ENCODE results near the gene B4GALT5. TPM values are rescaled to one million over a fixed set of nuclear protein-coding genes. Genes with fewer than 3 reads are reported as not detected.

The B4GALT5 gene
- total and polyA plus RNA-seq, 9 donors: 18.4 to 45.6 (median 37.5) TPM

DNA sequence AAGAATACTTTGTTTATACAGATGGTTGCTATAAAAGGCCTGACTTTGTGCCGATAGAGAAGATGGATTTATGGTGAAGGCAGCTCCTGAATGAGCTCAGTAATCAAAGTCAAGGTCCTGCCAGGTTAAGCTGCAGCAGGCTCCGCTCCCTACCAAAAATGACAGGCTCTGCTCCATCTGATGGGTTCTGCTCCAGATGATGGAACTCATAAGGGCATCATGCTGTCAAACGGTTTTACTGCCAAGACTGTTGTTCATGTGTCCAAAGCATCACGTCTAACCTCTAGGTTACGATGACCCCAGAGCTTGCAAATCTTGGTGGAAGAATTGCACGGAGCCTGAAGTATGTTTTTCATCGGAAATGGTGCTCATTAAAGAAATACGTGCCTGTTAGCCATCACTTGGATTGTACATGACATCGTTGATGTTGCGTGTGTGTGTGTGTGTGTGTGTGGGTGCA, 126.5 kb downstream of the B4GALT5 start:
- Histone ChIP-seq H3K4me1 (ENCODE audit: control insufficient read depth, insufficient read depth, low read length) (peaks cover 45% of the 10 kb centered on the region), H3K27me3 (ENCODE audit: control insufficient read depth, insufficient read depth, low read length) (no peaks in the 10 kb centered on the region), H3K27ac (ENCODE audit: low read length) (no peak overlapping the region), H3K36me3 (ENCODE audit: control insufficient read depth, insufficient read depth, low read length) (no peaks in the 10 kb centered on the region), H3K9me3 (replicated peaks; ENCODE audit: control insufficient read depth, low read depth, low read length) (peaks cover 8% of the 10 kb centered on the region), H3K4me3 (ENCODE audit: low read length) (no peak overlapping the region)
- no peak for DNase-seq
- WGBS (ENCODE audit: insufficient coverage): 46% methylated on average over 5 of the region's 10 CpGs

DNA sequence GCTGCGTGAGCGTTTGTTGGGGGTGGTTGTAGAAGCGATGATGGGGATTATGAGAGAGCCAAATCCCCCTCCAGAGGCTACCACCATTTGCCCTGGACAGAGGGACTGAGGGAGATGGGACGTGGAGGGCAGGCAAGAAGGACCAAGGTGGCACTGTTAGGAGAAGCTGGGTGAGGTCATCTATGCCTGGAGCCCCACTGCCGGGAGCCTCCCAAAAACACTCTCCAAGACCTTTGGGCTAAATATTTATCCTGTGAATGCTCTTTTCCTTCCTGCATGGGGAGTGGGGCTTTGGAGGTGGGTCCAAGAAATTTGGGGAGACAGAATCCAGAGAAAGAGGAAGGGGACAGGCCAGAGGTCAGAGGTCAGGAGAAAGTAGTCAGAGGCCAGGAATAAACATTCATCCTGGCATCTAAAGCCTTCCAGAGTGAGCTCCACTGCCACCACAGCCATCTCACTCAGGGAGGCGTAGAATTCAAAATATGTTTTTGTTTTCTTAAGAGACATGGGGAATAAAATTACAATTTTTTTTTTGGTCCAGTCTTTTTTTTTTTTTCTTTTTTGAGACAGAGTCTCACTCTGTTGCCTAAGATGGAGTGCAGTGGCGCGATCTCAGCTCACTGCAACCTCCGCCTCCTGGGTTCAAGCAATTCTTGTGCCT, 128.0 kb downstream of the B4GALT5 start:
- peaks cover 50% of the 10 kb centered on the region for H3K4me1 ChIP-seq (ENCODE audit: control insufficient read depth, insufficient read depth, low read length)
- no peak overlapping the region for H3K4me3 ChIP-seq (ENCODE audit: low read length)
- no peak overlapping the region for H3K27ac ChIP-seq (ENCODE audit: low read length)
- 93% methylated on average over 3 of the region's 9 CpGs for WGBS (ENCODE audit: insufficient coverage)
- H3K9me3 ChIP-seq (replicated peaks; ENCODE audit: control insufficient read depth, low read depth, low read length): peaks cover 8% of the 10 kb centered on the region
- no peaks in the 10 kb centered on the region for H3K36me3 ChIP-seq (ENCODE audit: control insufficient read depth, insufficient read depth, low read length)
- no peaks in the 10 kb centered on the region for H3K27me3 ChIP-seq (ENCODE audit: control insufficient read depth, insufficient read depth, low read length)
- DNase-seq: no peak

DNA sequence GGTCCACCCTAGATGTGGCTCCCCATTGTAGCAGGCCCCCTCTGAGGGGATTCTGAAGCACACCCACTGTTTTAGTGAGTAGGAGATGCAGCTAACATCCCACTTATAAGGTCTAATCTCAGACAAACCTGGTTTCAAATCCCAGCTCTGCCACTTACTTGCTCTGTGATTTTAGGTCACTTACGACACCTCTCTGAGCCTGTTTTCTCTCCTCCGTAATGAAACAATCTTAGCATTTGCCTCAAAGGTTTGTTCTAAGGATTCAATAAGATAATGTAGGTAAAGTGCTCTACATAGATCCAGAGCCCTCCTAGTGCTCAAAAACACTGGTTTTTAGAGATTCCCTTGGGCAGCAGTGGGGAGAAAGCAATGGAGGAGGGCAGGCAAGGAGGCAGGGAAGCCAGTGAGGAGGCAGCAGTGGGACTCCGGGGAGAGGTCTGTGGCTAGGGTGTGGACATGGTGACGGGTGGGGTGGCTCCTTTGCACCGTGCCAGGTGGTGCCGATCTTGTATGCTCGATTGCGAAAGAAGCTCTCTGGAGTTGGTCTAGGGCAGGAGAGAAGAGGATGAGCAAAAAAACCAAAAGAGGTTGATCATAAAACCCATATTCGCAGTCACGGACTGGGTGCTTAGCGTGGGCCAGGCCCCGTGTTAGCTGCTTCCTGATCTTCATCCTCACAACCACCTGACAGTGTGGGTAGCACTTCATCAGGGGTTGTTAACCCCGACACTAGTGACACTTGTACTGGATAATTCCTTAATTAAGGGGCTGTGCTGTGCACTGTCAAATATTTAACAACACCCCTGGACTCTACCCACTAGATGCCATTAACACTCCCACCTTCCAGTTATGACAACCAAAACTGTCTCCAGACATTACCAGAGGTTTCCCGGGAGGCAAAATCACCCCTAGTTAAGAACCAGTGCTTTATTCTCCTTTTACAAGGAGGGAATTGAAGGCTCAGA, 129.0 kb downstream of the B4GALT5 start:
- peak overlapping the region; percentile 79 for H3K27ac ChIP-seq (ENCODE audit: low read length)
- H3K36me3 ChIP-seq (ENCODE audit: control insufficient read depth, insufficient read depth, low read length): no peaks in the 10 kb centered on the region
- H3K4me3 ChIP-seq (ENCODE audit: low read length): no peak overlapping the region
- DNase-seq: no peak
- 86% methylated on average over 9 of the region's 14 CpGs for WGBS (ENCODE audit: insufficient coverage)
- peaks cover 8% of the 10 kb centered on the region for H3K9me3 ChIP-seq (replicated peaks; ENCODE audit: control insufficient read depth, low read depth, low read length)
- peaks cover 58% of the 10 kb centered on the region for H3K4me1 ChIP-seq (ENCODE audit: control insufficient read depth, insufficient read depth, low read length)
- no peaks in the 10 kb centered on the region for H3K27me3 ChIP-seq (ENCODE audit: control insufficient read depth, insufficient read depth, low read length)

DNA sequence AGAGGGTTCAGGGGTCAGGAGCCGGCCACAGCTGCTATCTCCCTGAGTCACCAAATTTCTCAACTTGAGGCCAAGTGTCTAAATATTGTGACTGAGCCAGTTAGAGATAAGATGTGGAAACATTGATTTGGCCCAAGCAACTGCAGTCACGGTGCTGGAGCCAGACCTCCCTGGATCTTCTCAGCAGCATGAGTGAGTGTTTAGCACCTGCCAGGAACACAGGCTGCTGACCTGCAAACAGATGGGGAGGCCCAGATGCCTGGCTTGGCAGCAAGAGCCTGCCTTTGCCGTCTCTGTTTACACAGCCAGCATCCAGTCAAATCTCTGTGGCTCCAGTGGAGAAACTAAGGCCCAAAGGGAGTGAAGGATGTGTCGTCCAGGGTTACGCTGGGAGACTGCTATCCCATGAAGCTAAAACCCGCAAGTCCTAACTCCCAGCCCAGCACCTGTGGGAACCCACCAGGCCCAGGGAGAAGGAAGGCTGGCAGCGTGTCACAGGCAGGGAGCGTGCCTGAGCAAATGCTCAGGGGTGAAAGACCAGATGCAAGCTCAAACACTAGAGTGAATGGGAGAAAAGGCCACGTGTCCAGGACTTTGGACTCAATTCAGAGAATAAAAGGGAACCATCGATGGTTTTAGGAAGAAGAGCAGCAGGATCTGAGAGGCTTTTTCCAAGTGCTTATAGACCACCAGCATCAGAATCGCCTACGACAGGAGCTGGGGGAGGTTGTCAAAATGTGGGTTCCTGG, 129.8 kb downstream of the B4GALT5 start:
- Histone ChIP-seq H3K4me1 (ENCODE audit: control insufficient read depth, insufficient read depth, low read length) (peaks cover 66% of the 10 kb centered on the region), H3K9me3 (replicated peaks; ENCODE audit: control insufficient read depth, low read depth, low read length) (peaks cover 8% of the 10 kb centered on the region), H3K27ac (ENCODE audit: low read length) (peak overlapping the region; percentile 79), H3K27me3 (ENCODE audit: control insufficient read depth, insufficient read depth, low read length) (no peaks in the 10 kb centered on the region), H3K36me3 (ENCODE audit: control insufficient read depth, insufficient read depth, low read length) (no peaks in the 10 kb centered on the region), H3K4me3 (ENCODE audit: low read length) (no peak overlapping the region)
- DNase-seq: peak; percentile 96
- WGBS (ENCODE audit: insufficient coverage): 25% methylated on average over 7 of the region's 12 CpGs

DNA sequence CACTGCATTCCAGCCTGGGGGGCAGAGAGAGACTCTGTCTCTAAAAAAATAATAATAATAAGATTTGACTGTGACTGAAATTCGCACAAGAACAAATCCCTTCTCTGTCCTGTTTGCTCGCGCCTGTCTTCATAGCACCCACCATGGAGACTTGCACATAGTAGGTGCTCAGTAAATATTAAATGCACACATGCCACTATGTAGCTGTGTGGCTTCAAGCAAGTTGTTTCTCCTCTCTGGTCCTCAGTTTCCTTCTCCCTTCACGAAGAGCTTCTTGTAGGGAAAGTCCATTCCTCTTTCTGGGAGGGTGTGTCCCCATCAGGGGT, 130.4 kb downstream of the B4GALT5 start:
- WGBS (ENCODE audit: insufficient coverage): no CpG with 5 or more reads among the region's 4 CpGs
- no peak for DNase-seq
- peaks cover 68% of the 10 kb centered on the region for H3K4me1 ChIP-seq (ENCODE audit: control insufficient read depth, insufficient read depth, low read length)
- H3K27me3 ChIP-seq (ENCODE audit: control insufficient read depth, insufficient read depth, low read length): no peaks in the 10 kb centered on the region
- no peak overlapping the region for H3K4me3 ChIP-seq (ENCODE audit: low read length)
- peak overlapping the region; percentile 79 for H3K27ac ChIP-seq (ENCODE audit: low read length)
- peaks cover 8% of the 10 kb centered on the region for H3K9me3 ChIP-seq (replicated peaks; ENCODE audit: control insufficient read depth, low read depth, low read length)
- no peaks in the 10 kb centered on the region for H3K36me3 ChIP-seq (ENCODE audit: control insufficient read depth, insufficient read depth, low read length)

Other genes with a start within 250 kb of the B4GALT5 start
- gene KCNB1, start 231.2 kb downstream of the B4GALT5 start, total RNA-seq: 2.7 TPM
- 1 to 10 TPM; 3.2 to 8.7 (median 5.7) TPM for gene KCNB1, start 231.2 kb downstream of the B4GALT5 start, polyA plus RNA-seq (ENCODE audit: insufficient read depth in 1 of 8, insufficient read length in 8 of 8, low replicate concordance in 1 of 8)
- 23.8 TPM for gene PTGIS, start 145.7 kb downstream of the B4GALT5 start, total RNA-seq
- 10 to 100 TPM; 25.0 to 45.4 (median 30.0) TPM for gene PTGIS, start 145.7 kb downstream of the B4GALT5 start, polyA plus RNA-seq (ENCODE audit: insufficient read depth in 1 of 8, insufficient read length in 8 of 8, low replicate concordance in 1 of 8)
- 4.1 TPM for gene SLC9A8, start 99.0 kb upstream of the B4GALT5 start, total RNA-seq
- gene SLC9A8, start 99.0 kb upstream of the B4GALT5 start, polyA plus RNA-seq (ENCODE audit: insufficient read depth in 1 of 8, insufficient read length in 8 of 8, low replicate concordance in 1 of 8): 1 to 10 TPM; 4.0 to 6.3 (median 5.4) TPM
- 1.9 TPM for gene SPATA2, start 201.7 kb upstream of the B4GALT5 start, total RNA-seq
- 1 to 10 TPM; 5.3 to 7.1 (median 6.1) TPM for gene SPATA2, start 201.7 kb upstream of the B4GALT5 start, polyA plus RNA-seq (ENCODE audit: insufficient read depth in 1 of 8, insufficient read length in 8 of 8, low replicate concordance in 1 of 8)
- gene RNF114, start 222.5 kb upstream of the B4GALT5 start, total RNA-seq: 42.1 TPM
- 10 to 100 TPM; 31.7 to 49.8 (median 39.4) TPM for gene RNF114, start 222.5 kb upstream of the B4GALT5 start, polyA plus RNA-seq (ENCODE audit: insufficient read depth in 1 of 8, insufficient read length in 8 of 8, low replicate concordance in 1 of 8)

Data from muscle of leg (tissue), 11 donors.